ENCODE results near the gene CARD11. TPM values are rescaled to one million over a fixed set of nuclear protein-coding genes. Genes with fewer than 3 reads are reported as not detected.

The CARD11 gene
- total RNA-seq, 4 donors from 2014 or later: 0.24 to 0.38 (median 0.29) TPM; not detected in 1

GRCh38 chr7:2930310-2931033, 113.2 kb downstream of the CARD11 start:
- H3K4me1 ChIP-seq: no peaks in the 10 kb centered on the region
- TF ChIP-seq POLR2AphosphoS5 (IDR thresholded peaks at IDR 0.05) (no peak), EP300 (IDR thresholded peaks at IDR 0.05) (no peak), POLR2A (IDR thresholded peaks at IDR 0.05) (no peak)
- TF ChIP-seq, protein P1, sequence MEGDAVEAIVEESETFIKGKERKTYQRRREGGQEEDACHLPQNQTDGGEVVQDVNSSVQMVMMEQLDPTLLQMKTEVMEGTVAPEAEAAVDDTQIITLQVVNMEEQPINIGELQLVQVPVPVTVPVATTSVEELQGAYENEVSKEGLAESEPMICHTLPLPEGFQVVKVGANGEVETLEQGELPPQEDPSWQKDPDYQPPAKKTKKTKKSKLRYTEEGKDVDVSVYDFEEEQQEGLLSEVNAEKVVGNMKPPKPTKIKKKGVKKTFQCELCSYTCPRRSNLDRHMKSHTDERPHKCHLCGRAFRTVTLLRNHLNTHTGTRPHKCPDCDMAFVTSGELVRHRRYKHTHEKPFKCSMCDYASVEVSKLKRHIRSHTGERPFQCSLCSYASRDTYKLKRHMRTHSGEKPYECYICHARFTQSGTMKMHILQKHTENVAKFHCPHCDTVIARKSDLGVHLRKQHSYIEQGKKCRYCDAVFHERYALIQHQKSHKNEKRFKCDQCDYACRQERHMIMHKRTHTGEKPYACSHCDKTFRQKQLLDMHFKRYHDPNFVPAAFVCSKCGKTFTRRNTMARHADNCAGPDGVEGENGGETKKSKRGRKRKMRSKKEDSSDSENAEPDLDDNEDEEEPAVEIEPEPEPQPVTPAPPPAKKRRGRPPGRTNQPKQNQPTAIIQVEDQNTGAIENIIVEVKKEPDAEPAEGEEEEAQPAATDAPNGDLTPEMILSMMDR (IDR thresholded peaks at IDR 0.05): no peak
- H3K9me3 ChIP-seq: no peaks in the 10 kb centered on the region
- H3K27ac ChIP-seq: no peak overlapping the region
- peak in 1 of 2 donors; percentile 44 for DNase-seq (ENCODE audit: low spot score in 2 of 2)
- WGBS: 89% methylated on average over 12 of the region's 13 CpGs
- H3K4me3 ChIP-seq: no peak overlapping the region
- H3K36me3 ChIP-seq: no peaks in the 10 kb centered on the region
- peaks cover 72% of the 10 kb centered on the region for H3K27me3 ChIP-seq

GRCh38 chr7:2929321-2930201, 114.1 kb downstream of the CARD11 start:
- peak; percentile 26 to 62 for DNase-seq (ENCODE audit: low spot score in 2 of 2)
- H3K27me3 ChIP-seq: peaks cover 73% of the 10 kb centered on the region
- 60% methylated on average over 23 of the region's 26 CpGs for WGBS

GRCh38 chr7:2928613-2929311, 114.9 kb downstream of the CARD11 start:
- peak; percentile 58 to 77 for DNase-seq (ENCODE audit: low spot score in 2 of 2)

More at GRCh38 chr7:2929321-2930201, 114.1 kb downstream of the CARD11 start:
- H3K4me1 ChIP-seq: no peaks in the 10 kb centered on the region
- TF ChIP-seq, protein P1 (IDR thresholded peaks at IDR 0.05): no peak
- no peak for TF ChIP-seq EP300 (IDR thresholded peaks at IDR 0.05)
- no peak for TF ChIP-seq POLR2AphosphoS5 (IDR thresholded peaks at IDR 0.05)
- no peak for TF ChIP-seq POLR2A (IDR thresholded peaks at IDR 0.05)
- no peak overlapping the region for H3K4me3 ChIP-seq
- H3K27ac ChIP-seq: no peak overlapping the region
- no peaks in the 10 kb centered on the region for H3K9me3 ChIP-seq
- no peaks in the 10 kb centered on the region for H3K36me3 ChIP-seq

DNA sequence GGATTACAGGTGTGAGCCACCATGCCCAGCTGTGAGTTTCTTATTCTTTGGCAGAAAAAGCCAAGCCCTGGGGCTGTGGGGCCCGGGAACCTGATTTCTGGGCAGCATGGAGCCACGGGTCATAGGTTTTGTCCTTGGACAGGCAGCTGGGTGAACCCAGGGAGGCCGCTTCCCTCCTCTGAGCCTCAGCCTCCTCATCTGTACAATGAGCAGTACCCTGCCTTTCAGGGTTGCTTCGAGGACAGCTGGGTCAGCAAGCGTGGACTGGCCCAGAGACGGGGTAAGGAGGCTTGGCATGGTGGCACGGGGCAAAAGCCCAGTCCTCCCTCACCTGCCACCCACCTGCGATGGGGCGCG, 115.4 kb downstream of the CARD11 start:
- Histone ChIP-seq H3K27ac (no peak overlapping the region), H3K36me3 (no peaks in the 10 kb centered on the region), H3K4me1 (no peaks in the 10 kb centered on the region), H3K4me3 (no peak overlapping the region), H3K27me3 (peaks cover 76% of the 10 kb centered on the region), H3K9me3 (no peaks in the 10 kb centered on the region)
- no peak for TF ChIP-seq EP300 (IDR thresholded peaks at IDR 0.05)
- peak; percentile 45 to 66 for DNase-seq (ENCODE audit: low spot score in 2 of 2)
- no CpG with 5 or more reads among the region's 10 CpGs for WGBS

More at GRCh38 chr7:2928613-2929311, 114.9 kb downstream of the CARD11 start:
- 19% methylated on average over 4 of the region's 35 CpGs for WGBS
- Histone ChIP-seq H3K36me3 (no peaks in the 10 kb centered on the region), H3K27me3 (peaks cover 73% of the 10 kb centered on the region), H3K9me3 (no peaks in the 10 kb centered on the region), H3K4me1 (no peaks in the 10 kb centered on the region), H3K4me3 (no peak overlapping the region), H3K27ac (no peak overlapping the region)
- TF ChIP-seq POLR2AphosphoS5 (IDR thresholded peaks at IDR 0.05) (no peak), EP300 (IDR thresholded peaks at IDR 0.05) (no peak), POLR2A (IDR thresholded peaks at IDR 0.05) (no peak)
- TF ChIP-seq, protein P1 (IDR thresholded peaks at IDR 0.05): no peak

DNA sequence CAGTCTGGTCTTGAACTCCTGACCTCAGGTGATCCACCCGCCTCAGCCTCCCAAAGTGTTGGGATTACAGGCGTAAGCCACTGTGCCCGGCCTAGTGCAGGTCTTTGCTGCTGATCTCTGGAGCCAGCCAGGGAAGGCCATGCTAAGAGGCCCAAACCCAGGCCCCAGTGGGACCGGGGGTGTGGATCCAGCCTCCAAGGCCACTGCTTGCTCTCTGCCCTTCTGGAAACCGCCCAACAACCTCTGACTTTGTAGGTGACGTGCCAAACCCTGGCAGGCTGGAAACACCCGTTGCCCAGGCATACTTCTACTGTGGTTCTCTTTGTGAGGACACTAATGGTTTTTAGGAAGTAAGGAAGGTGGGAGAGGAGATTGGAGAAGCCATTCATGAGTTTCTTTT, 116.1 kb downstream of the CARD11 start:
- peaks cover 78% of the 10 kb centered on the region for H3K27me3 ChIP-seq
- 75% methylated on average over 7 of the region's 7 CpGs for WGBS
- H3K9me3 ChIP-seq: no peaks in the 10 kb centered on the region
- no peak overlapping the region for H3K4me3 ChIP-seq
- no peaks in the 10 kb centered on the region for H3K4me1 ChIP-seq
- H3K27ac ChIP-seq: no peak overlapping the region
- TF ChIP-seq POLR2AphosphoS5 (IDR thresholded peaks at IDR 0.05) (no peak), EP300 (IDR thresholded peaks at IDR 0.05) (no peak), POLR2A (IDR thresholded peaks at IDR 0.05) (no peak)
- TF ChIP-seq, protein P1 (IDR thresholded peaks at IDR 0.05): no peak
- no peaks in the 10 kb centered on the region for H3K36me3 ChIP-seq
- DNase-seq (ENCODE audit: low spot score in 2 of 2): peak; percentile 43 to 46

Measured in suprapubic skin (tissue), 4 donors.